ENCODE results near the gene DDX25.
A peak's percentile ranks its signal among the peaks of the same experiment; 100 is the strongest.

The DDX25 gene

DNA sequence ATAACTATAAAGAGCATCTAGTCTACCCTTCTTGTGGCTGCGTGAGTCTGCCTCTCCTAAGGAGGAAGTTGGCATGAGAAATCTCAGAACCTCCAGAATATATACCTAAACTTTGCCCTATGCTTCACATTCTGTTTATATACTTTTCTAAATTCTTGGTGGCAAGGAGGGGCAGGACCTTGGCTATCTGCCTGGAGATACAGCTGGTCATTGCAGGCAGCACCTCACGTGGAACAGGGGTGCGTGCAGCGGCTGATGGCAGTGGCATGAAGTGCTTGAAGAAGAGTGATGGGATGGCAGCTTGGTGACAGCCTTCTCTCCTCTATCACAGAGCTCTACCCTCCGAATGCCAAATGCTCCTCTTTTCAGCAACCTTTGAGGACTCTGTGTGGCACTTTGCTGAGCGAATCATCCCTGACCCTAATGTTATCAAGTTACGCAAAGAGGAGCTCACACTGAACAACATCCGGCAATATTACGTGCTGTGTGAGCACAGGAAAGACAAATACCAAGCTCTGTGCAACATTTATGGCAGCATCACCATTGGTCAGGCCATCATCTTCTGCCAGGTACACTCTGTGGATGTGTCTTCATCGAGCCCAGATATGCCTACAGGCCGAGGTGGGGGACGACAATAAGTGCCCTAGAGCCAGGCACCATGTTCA is 12.5 kb downstream of the DDX25 start:
- TF ChIP-seq, protein P1, sequence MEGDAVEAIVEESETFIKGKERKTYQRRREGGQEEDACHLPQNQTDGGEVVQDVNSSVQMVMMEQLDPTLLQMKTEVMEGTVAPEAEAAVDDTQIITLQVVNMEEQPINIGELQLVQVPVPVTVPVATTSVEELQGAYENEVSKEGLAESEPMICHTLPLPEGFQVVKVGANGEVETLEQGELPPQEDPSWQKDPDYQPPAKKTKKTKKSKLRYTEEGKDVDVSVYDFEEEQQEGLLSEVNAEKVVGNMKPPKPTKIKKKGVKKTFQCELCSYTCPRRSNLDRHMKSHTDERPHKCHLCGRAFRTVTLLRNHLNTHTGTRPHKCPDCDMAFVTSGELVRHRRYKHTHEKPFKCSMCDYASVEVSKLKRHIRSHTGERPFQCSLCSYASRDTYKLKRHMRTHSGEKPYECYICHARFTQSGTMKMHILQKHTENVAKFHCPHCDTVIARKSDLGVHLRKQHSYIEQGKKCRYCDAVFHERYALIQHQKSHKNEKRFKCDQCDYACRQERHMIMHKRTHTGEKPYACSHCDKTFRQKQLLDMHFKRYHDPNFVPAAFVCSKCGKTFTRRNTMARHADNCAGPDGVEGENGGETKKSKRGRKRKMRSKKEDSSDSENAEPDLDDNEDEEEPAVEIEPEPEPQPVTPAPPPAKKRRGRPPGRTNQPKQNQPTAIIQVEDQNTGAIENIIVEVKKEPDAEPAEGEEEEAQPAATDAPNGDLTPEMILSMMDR (IDR thresholded peaks at IDR 0.05; ENCODE audit: low read depth, low read length): no peak
- no peak overlapping the region for H3K4me3 ChIP-seq (ENCODE audit: low read depth, low read length)

DNA sequence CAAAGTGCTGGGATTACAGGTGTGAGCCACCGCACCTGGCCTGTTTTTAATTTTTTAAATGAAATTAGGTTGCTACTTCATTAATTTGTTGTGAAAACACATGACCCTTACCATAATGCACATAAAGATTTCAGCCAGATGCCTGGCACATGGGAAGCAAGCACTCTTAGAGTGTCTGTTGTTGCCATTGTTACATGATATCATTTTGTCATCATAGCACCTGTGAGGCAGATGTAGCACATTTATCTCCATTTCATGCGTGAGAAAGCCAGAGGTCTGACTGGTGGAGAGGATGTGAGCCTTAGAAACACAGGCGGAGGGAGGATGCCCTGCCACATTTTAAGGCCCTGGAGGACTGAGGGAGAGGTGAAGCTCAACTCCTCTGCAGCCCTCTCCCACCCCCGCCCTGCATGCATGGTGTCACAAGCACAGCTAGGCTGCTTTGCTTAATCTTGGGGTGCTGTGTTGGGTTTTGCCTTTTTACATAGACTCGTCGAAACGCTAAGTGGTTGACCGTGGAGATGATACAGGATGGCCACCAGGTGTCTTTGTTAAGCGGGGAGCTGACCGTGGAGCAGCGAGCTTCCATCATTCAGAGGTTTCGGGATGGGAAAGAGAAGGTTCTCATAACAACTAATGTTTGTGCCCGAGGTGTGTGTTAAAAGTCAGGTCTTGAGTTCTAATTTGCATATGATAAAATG is 14.0 kb downstream of the DDX25 start:
- no peak overlapping the region for H3K4me3 ChIP-seq (ENCODE audit: low read depth, low read length)
- TF ChIP-seq, protein P1 (IDR thresholded peaks at IDR 0.05; ENCODE audit: low read depth, low read length): no peak

DNA sequence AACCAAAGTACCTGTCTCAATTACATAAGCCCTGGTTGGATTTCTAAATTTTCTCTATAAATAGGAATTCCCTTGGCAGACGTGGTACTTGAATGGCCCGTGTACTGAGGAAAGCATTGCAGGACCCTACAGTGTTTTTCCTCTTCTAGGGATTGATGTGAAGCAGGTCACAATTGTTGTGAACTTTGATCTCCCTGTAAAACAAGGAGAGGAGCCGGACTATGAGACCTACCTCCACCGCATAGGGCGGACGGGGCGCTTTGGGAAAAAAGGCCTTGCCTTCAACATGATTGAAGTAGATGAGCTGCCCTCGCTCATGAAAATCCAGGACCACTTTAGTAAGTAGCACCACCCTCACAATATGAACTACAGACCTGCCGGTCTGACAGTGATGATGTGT is 16.7 kb downstream of the DDX25 start:
- no peak overlapping the region for H3K4me3 ChIP-seq (ENCODE audit: low read depth, low read length)
- TF ChIP-seq, protein P1 (IDR thresholded peaks at IDR 0.05; ENCODE audit: low read depth, low read length): no peak

DNA sequence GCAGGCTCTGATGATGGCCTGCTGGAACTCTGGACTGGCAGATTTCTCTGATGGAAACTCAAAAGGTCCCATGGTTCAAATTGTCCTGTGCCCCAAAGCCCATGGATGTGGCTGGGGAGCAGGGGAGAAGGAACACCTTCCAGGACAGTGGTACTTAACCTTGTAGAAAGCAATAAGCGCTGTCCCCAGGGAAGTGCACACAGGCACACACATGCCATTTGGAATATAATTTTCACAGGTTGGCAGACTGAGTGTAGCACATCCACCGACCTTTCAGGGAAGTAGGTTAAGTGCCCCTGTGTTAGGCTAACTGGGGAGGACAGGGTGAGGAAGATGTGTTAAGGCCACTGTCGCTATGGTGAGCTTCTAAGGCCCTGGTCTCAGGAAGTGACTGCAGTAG is 17.8 kb downstream of the DDX25 start:
- no peak overlapping the region for H3K4me3 ChIP-seq (ENCODE audit: low read depth, low read length)
- TF ChIP-seq, protein P1 (IDR thresholded peaks at IDR 0.05; ENCODE audit: low read depth, low read length): no peak

DNA sequence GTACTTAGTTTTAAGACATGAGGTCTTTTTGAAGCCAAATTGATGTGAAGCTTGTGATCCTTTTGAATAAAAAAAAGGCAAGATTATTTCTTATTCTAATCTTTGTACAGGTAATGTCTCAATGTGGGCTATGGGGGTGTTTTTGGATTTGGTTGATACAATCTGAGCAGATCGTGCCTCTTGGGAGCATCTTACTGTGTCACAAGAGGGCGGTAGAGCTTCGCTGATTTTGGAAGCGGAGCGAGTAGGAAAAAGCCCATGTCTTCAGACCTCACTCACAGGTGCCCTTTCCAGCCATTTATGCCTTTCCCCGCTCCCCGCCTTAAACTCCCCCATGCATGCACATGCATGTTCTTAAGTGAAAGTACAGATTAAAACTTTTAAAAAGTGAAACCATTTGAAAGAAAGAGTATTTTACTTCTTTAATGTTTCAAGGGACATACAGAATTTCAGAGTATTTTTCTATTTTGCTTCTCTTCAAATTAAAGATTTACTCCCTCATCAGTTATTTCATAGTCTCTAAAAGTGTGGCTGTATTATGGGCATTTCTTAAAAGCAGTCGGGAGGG is 18.8 kb downstream of the DDX25 start:
- H3K4me3 ChIP-seq (ENCODE audit: low read depth, low read length): no peak overlapping the region

DNA sequence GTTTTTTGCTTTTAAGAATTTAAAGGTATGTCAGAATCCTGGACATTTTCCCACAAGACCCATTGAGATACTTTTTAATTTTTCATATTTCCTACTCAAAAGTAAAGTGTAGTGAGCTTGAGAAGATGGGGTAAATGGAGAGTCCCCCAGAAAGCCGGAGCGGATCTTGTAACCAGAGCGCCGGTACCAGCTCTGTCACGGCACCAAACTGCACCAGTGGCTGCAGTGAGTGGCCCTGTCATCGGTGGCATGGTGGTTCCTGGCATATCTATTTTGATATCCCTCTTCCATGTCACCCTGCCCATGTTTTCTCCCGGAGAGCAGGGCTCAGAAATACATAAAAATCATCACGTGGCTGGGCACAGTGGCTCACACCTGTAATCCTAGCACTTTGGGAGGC is 19.3 kb downstream of the DDX25 start:
- TF ChIP-seq, protein P1 (IDR thresholded peaks at IDR 0.05; ENCODE audit: low read depth, low read length): no peak
- no peak overlapping the region for H3K4me3 ChIP-seq (ENCODE audit: low read depth, low read length)

More for the DNA sequence above, 18.8 kb downstream of the DDX25 start:
- TF ChIP-seq, protein P1 (IDR thresholded peaks at IDR 0.05; ENCODE audit: low read depth, low read length): peak; percentile 80
